PC-3 (cell line): ENCODE results near the gene GPR146. TPM values are rescaled to one million over a fixed set of nuclear protein-coding genes. Genes with fewer than 3 reads are reported as not detected.
A peak's percentile ranks its signal among the peaks of the same experiment; 100 is the strongest.

Experiments used
- ATAC-seq: fragments of 200-7000 bp; cut with Tn5 transposase; 2 replicates; pipeline ENCODE4 v1.9.1; 2020; ENCODE audit warnings: mild to moderate bottlenecking, moderate library complexity
- BruUV-seq: library from RNA; stranded (reverse); fragments of 400-500 nt; replicated peaks from 2 replicates; lab custom pipeline; 2021; lab: Mats Ljungman, UMichigan
- CTCF ChIA-PET: fragments of 300-600 bp; sonication (Branson Sonifier 250); formaldehyde crosslinking; loops from one replicate; lab custom pipeline; 2022; ENCODE audit warnings: antibody characterized with exemption; lab: Charles Lee
- POLR2A ChIA-PET: fragments of 300-600 bp; sonication (Branson Sonifier 250); formaldehyde crosslinking; loops from one replicate; lab custom pipeline; 2022; ENCODE audit warnings: antibody characterized with exemption; ENCODE audit not compliant: unreplicated experiment; lab: Charles Lee
- DNase-seq: peaks from one replicate; pipeline ENCODE4 v3.0.0-alpha.2; 2015
- H2AFZ ChIP-seq: fragments of 300-600 bp; sonication (generic); 2 replicates; pipeline ENCODE4 v1.6.0; 2016; ENCODE audit warnings: antibody characterized with exemption, low read length
- H3F3A ChIP-seq: fragments of 300-600 bp; sonication (generic); one replicate; pipeline ENCODE4 v1.6.0; 2017; ENCODE audit warnings: antibody characterized with exemption, low read length, control low read depth, mild to moderate bottlenecking; ENCODE audit not compliant: unreplicated experiment
- H3K27ac ChIP-seq: fragments of 300-600 bp; sonication (generic); 2 replicates; pipeline ENCODE4 v1.5.1; 2016; ENCODE audit warnings: mild to moderate bottlenecking, low read length
- H3K27me3 ChIP-seq: fragments of 300-600 bp; sonication (generic); 2 replicates; pipeline ENCODE4 v1.6.1; 2016; ENCODE audit warnings: low read length, mixed read lengths
- H3K36me3 ChIP-seq: fragments of 300-600 bp; sonication (generic); 2 replicates; pipeline ENCODE4 v1.6.1; 2016; ENCODE audit warnings: low read depth, mixed run types, low read length, mixed read lengths
- H3K4me1 ChIP-seq: fragments of 300-600 bp; sonication (generic); 2 replicates; pipeline ENCODE4 v1.5.1; 2016; ENCODE audit warnings: low read length; ENCODE audit not compliant: insufficient read depth
- H3K4me2 ChIP-seq: fragments of 300-600 bp; sonication (generic); 2 replicates; pipeline ENCODE4 v1.6.0; 2016; ENCODE audit warnings: low read length
- H3K4me3 ChIP-seq: fragments of 300-600 bp; sonication (generic); 2 replicates; pipeline ENCODE4 v1.5.1; 2016; ENCODE audit warnings: mild to moderate bottlenecking, low read length, mixed read lengths
- H3K79me2 ChIP-seq: fragments of 300-600 bp; sonication (generic); 2 replicates; pipeline ENCODE4 v1.6.1; 2017; ENCODE audit warnings: low read length, mixed read lengths
- H3K9ac ChIP-seq: fragments of 300-600 bp; sonication (generic); 2 replicates; pipeline ENCODE4 v1.6.0; 2016; ENCODE audit warnings: mild to moderate bottlenecking, low read length
- H3K9me2 ChIP-seq: fragments of 300-600 bp; sonication (generic); replicated peaks from 2 replicates; pipeline ENCODE4 v1.6.1; 2016; ENCODE audit warnings: mixed run types, low read length, mixed read lengths
- H3K9me3 ChIP-seq: fragments of 300-600 bp; sonication (generic); 2 replicates; pipeline ENCODE4 v1.6.1; 2016; ENCODE audit warnings: low read length, mixed read lengths
- H4K20me1 ChIP-seq: fragments of 300-600 bp; sonication (generic); 2 replicates; pipeline ENCODE4 v1.6.1; 2016; ENCODE audit warnings: low read length, mixed read lengths
- EZH2 ChIP-seq: fragments of 300-600 bp; sonication (generic); IDR thresholded peaks from one replicate; pipeline ENCODE4 v1.6.1; 2017; ENCODE audit warnings: antibody characterized with exemption, mild to moderate bottlenecking, low read length; ENCODE audit not compliant: unreplicated experiment
- EZH2phosphoT487 ChIP-seq: fragments of 300-600 bp; sonication (generic); IDR thresholded peaks from 2 replicates; pipeline ENCODE4 v1.6.1; 2018; ENCODE audit warnings: mild to moderate bottlenecking, antibody characterized with exemption, low read length, borderline replicate concordance
- intact Hi-C: fragments of 100-400 bp; cut with micrococcal nuclease; formaldehyde crosslinking; loops from 2 replicates; pipeline ENCODE4 v1.9.0; 2023
- total RNA-seq: library from RNA; depleted of rRNA; stranded (reverse); fragments of >200 nt; gene quantifications from 2 replicates; pipeline ENCODE4 v1.2.3, GENCODE V29; 2014
- TF ChIP-seq, protein P1 (sequence below): fragments of 300-600 bp; sonication (generic); conservative IDR thresholded peaks from 2 replicates; pipeline ENCODE4 v1.5.1; 2017; ENCODE audit warnings: antibody characterized with exemption, low read depth, mild to moderate bottlenecking, low read length

GPR146 gene
- total RNA-seq, 1 experiment from 2014 or later: 2.7 TPM

GRCh38 chr7:1024876-1025742 lies 19.2 kb upstream of the GPR146 start:
- Histone ChIP-seq H3K27ac (no peak overlapping the region), H3K9me3 (no peaks in the 10 kb centered on the region), H3K4me3 (no peak overlapping the region), H3K4me1 (peaks cover 14% of the 10 kb centered on the region), H3K36me3 (peaks cover 7% of the 10 kb centered on the region; the same call in 1 of the 2 replicates), H3K27me3 (no peaks in the 10 kb centered on the region), H3F3A (no peaks in the 10 kb centered on the region), H2AFZ (no peak overlapping the region), H3K9ac (no peak overlapping the region), H3K79me2 (peaks cover 54% of the 10 kb centered on the region), H3K4me2 (no peak overlapping the region), H3K9me2 (no peaks in the 10 kb centered on the region), H4K20me1 (peaks cover 20% of the 10 kb centered on the region)
- ChIA-PET POLR2A (no interaction called here), CTCF (no interaction called here)
- DNase-seq (no peak), ATAC-seq (no peak)
- TF ChIP-seq, protein P1, sequence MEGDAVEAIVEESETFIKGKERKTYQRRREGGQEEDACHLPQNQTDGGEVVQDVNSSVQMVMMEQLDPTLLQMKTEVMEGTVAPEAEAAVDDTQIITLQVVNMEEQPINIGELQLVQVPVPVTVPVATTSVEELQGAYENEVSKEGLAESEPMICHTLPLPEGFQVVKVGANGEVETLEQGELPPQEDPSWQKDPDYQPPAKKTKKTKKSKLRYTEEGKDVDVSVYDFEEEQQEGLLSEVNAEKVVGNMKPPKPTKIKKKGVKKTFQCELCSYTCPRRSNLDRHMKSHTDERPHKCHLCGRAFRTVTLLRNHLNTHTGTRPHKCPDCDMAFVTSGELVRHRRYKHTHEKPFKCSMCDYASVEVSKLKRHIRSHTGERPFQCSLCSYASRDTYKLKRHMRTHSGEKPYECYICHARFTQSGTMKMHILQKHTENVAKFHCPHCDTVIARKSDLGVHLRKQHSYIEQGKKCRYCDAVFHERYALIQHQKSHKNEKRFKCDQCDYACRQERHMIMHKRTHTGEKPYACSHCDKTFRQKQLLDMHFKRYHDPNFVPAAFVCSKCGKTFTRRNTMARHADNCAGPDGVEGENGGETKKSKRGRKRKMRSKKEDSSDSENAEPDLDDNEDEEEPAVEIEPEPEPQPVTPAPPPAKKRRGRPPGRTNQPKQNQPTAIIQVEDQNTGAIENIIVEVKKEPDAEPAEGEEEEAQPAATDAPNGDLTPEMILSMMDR: no peak
- TF ChIP-seq EZH2 (no peak), EZH2phosphoT487 (no peak)
- intact Hi-C loops: no loop called here
- no TSS peak for BruUV-seq

DNA sequence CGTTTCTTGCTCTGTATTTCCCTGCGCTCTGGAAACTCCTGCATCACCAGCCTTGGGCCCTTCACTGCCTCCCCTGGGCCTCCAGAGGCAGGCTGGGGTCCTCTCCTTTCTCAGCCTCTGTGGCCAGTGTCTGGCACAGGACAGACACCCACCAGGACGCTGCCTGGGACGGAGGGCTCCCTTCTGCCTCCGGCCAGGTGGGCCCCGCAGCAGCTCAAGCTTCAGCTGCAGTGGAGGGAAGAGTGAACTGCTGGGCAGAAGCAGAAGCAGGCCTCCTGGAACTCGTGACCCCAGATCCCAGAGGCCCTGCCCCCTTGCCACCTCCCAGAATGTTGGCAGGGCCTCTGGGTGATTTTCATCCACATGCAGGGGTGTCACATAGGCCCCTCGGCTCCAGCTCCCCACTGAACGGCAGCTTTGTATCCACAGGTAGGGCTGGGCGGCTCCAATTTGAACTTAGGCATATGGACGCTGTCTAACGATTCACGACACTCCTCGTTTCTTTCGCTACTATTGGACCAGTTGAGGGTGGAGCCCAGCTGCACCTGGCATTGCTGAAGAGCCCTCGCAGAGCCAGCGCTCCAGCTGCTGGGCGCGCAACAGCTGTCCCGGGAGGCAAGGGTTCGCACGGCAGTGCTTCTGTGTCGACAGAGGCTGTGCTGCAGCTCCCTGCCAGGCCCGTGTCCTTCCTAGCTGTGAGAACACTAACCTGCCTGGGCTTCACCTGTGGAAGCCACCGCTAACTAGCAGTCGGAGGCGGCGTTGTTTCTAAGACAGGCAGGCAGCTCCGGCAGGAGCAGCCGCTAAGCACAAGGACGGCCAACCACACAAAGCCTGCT lies 18.4 kb upstream of the GPR146 start:
- Histone ChIP-seq H3K36me3 (peaks cover 5% of the 10 kb centered on the region; the same call in 1 of the 2 replicates), H3K9me2 (no peaks in the 10 kb centered on the region), H4K20me1 (peaks cover 20% of the 10 kb centered on the region), H3K79me2 (peaks cover 54% of the 10 kb centered on the region), H3K4me3 (no peak overlapping the region), H3K27ac (no peak overlapping the region), H3K4me1 (peaks cover 14% of the 10 kb centered on the region), H3K4me2 (no peak overlapping the region), H3K9ac (no peak overlapping the region), H3K27me3 (no peaks in the 10 kb centered on the region), H3K9me3 (no peaks in the 10 kb centered on the region), H3F3A (no peaks in the 10 kb centered on the region), H2AFZ (no peak overlapping the region)
- no peak for DNase-seq
- CTCF ChIA-PET: no interaction called here
- TF ChIP-seq, protein P1: no peak
- no peak for TF ChIP-seq EZH2phosphoT487
- TF ChIP-seq EZH2: no peak
- intact Hi-C loops: no loop called here
- POLR2A ChIA-PET: no interaction called here
- ATAC-seq: no peak
- BruUV-seq: TSS peak; percentile 51
